Fibroblast of the aortic adventitia (primary cell): Measurements from ENCODE around the gene EPX. TPM values are rescaled to one million over a fixed set of nuclear protein-coding genes. Genes with fewer than 3 reads are reported as not detected.
A peak's percentile ranks its signal among the peaks of the same experiment; 100 is the strongest.

Experiments
- DNase-seq: peaks from one replicate; pipeline ENCODE4 v3.0.0-alpha.2; 2010; ENCODE audit warnings: low read depth
- H3K4me3 ChIP-seq: 2 replicates; pipeline ENCODE4 v1.5.1; 2011; ENCODE audit warnings: low read depth, mild to moderate bottlenecking, control low read depth, low read length, moderate library complexity
- CTCF ChIP-seq: IDR thresholded peaks from 2 replicates; pipeline ENCODE4 v1.5.1; 2011; ENCODE audit warnings: mild to moderate bottlenecking, low read length, control low read depth, inconsistent platforms; ENCODE audit not compliant: insufficient read depth
- total RNA-seq: library from RNA; depleted of rRNA; stranded (reverse); fragments of >200 nt; gene quantifications from 2 replicates; pipeline ENCODE4 v1.2.3, GENCODE V29; 2012; ENCODE audit warnings: low replicate concordance

The EPX gene
- total RNA-seq, 1 donor, result not detected

GRCh38 chr17:58242171-58242784, 49.8 kb downstream of the EPX start:
- DNase-seq, result no peak
- TF ChIP-seq CTCF, result no peak
- H3K4me3 ChIP-seq, result no peak overlapping the region

GRCh38 chr17:58244963-58245362, 52.4 kb downstream of the EPX start:
- TF ChIP-seq CTCF, result no peak
- DNase-seq, result no peak
- H3K4me3 ChIP-seq, result no peak overlapping the region

- no peak for TF ChIP-seq CTCF
- peak; percentile 4 for DNase-seq
- no peak overlapping the region for H3K4me3 ChIP-seq
Observed at GRCh38 chr17:58245428-58246103, 53.0 kb downstream of the EPX start.

- DNase-seq, result no peak
- no peak for TF ChIP-seq CTCF
- no peak overlapping the region for H3K4me3 ChIP-seq
Observed at GRCh38 chr17:58246104-58246740, 53.7 kb downstream of the EPX start.

GRCh38 chr17:58246781-58247180, 54.3 kb downstream of the EPX start:
- TF ChIP-seq CTCF, result no peak
- no peak for DNase-seq
- H3K4me3 ChIP-seq, result no peak overlapping the region

- no peak overlapping the region for H3K4me3 ChIP-seq
- TF ChIP-seq CTCF, result no peak
- DNase-seq, result no peak
Observed at GRCh38 chr17:58247511-58248363, 55.2 kb downstream of the EPX start.
